ENCODE data around the gene DBH. TPM values are rescaled to one million over a fixed set of nuclear protein-coding genes. Genes with fewer than 3 reads are reported as not detected.
"Not testable (repeated sequence)": the region's sequence is repeated elsewhere in the genome, so short reads cannot be mapped to it uniquely, and the experiment has no call there.

Gene DBH
- polyA plus RNA-seq, 1 donor: 0.90 TPM

- no peak for DNase-seq
These were observed 30.2 kb downstream of the DBH start for GRCh38 chr9:133666387-133666786.

GRCh38 chr9:133666845-133667244, 30.7 kb downstream of the DBH start:
- no peak for DNase-seq

GRCh38 chr9:133667759-133668450, 31.7 kb downstream of the DBH start:
- no peak for DNase-seq

- DNase-seq: no peak
These were observed 33.1 kb downstream of the DBH start for GRCh38 chr9:133669182-133669801.

GRCh38 chr9:133670466-133670865, 34.3 kb downstream of the DBH start:
- DNase-seq: no peak

- DNase-seq: no peak
These were observed 35.2 kb downstream of the DBH start for GRCh38 chr9:133671371-133671770.

GRCh38 chr9:133672503-133673257, 36.5 kb downstream of the DBH start:
- no peak for DNase-seq

- DNase-seq: no peak
These were observed 37.1 kb downstream of the DBH start for GRCh38 chr9:133673258-133673655.

GRCh38 chr9:133674091-133674490, 37.9 kb downstream of the DBH start:
- no peak for DNase-seq

- not testable (repeated sequence) for DNase-seq
These were observed 39.6 kb downstream of the DBH start for GRCh38 chr9:133675796-133676195.

- DNase-seq: no peak
These were observed 40.3 kb downstream of the DBH start for GRCh38 chr9:133676450-133676849.

- DNase-seq: no peak
These were observed 41.2 kb downstream of the DBH start for GRCh38 chr9:133677126-133678010.

GRCh38 chr9:133679056-133679455, 42.9 kb downstream of the DBH start:
- DNase-seq: no peak

GRCh38 chr9:133679466-133680061, 43.4 kb downstream of the DBH start:
- no peak for DNase-seq

GRCh38 chr9:133680250-133680975, 44.2 kb downstream of the DBH start:
- DNase-seq: no peak

GRCh38 chr9:133680976-133681657, 45.0 kb downstream of the DBH start:
- DNase-seq: no peak

GRCh38 chr9:133681658-133682306, 45.6 kb downstream of the DBH start:
- DNase-seq: no peak

GRCh38 chr9:133682818-133683585, 46.8 kb downstream of the DBH start:
- no peak for DNase-seq

- DNase-seq: no peak
These were observed 47.5 kb downstream of the DBH start for GRCh38 chr9:133683586-133684120.
